Measurements from ENCODE around the gene RPA3. TPM values are rescaled to one million over a fixed set of nuclear protein-coding genes. Genes with fewer than 3 reads are reported as not detected.

The RPA3 gene
- total and polyA plus RNA-seq, 8 donors = 6.7 to 44.9 (median 28.7) TPM; not detected in 1

DNA sequence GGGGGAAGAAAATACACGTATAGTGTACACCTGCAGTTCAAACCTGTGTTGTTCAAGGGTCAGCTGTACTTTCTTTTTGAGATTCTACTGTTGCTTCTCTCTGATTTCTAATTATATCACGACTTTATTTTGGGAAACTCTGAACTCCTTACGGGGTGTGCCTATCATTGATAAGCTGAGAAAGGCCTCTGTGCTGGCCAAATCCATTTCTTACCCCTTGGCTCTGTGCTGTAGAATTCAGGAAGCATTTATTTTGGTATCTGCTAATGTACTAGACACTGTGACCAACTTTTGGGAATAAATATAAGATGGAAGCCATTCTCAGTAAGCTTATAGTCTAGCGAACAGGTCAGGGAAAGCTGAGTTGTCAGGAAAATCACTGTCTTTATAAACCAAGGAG lies 26.9 kb upstream of the RPA3 start:
- DNase-seq = no peak
- Histone ChIP-seq H3K36me3 (no peaks in the 10 kb centered on the region), H3K27me3 (no peaks in the 10 kb centered on the region), H3K4me1 (peaks cover 0 to 35% (median 15%) of the 10 kb centered on the region in 4 donors), H3K4me3 (no peak overlapping the region), H3K9me3 (no peaks in the 10 kb centered on the region), H3K27ac (no peak overlapping the region)
- WGBS, 5 donors = 62 to 70% (median 64%) methylated on average over 4 of the region's 4 CpGs
- TF ChIP-seq, protein P1, sequence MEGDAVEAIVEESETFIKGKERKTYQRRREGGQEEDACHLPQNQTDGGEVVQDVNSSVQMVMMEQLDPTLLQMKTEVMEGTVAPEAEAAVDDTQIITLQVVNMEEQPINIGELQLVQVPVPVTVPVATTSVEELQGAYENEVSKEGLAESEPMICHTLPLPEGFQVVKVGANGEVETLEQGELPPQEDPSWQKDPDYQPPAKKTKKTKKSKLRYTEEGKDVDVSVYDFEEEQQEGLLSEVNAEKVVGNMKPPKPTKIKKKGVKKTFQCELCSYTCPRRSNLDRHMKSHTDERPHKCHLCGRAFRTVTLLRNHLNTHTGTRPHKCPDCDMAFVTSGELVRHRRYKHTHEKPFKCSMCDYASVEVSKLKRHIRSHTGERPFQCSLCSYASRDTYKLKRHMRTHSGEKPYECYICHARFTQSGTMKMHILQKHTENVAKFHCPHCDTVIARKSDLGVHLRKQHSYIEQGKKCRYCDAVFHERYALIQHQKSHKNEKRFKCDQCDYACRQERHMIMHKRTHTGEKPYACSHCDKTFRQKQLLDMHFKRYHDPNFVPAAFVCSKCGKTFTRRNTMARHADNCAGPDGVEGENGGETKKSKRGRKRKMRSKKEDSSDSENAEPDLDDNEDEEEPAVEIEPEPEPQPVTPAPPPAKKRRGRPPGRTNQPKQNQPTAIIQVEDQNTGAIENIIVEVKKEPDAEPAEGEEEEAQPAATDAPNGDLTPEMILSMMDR (IDR thresholded peaks at IDR 0.05) = no peak
- TF ChIP-seq POLR2AphosphoS5 (IDR thresholded peaks at IDR 0.05) (no peak), POLR2A (IDR thresholded peaks at IDR 0.05) (no peak), EP300 (IDR thresholded peaks at IDR 0.05) (no peak)
- intact Hi-C loops (cut with DNase I; ENCODE audit: low total_unique reads) = no loop called here

DNA sequence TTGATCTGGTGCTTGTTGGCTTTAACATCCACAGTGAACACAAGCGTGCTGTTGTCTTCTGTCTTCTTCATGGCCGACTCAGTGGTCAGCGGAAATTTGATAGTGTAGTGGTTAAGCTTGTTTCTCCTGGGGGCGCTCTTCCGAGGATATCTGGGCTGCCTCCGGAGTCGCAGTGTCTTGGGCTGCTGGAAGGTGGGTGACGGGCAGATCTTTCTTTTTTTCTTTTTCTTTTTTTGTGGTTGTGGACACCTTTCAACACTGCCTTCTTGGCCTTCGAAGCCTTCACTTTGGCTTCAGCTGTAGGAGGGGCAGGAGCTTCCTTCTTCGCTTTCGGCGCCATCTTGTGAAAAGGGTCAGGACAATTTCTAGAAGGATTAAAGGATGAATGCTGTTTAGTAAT lies 23.8 kb upstream of the RPA3 start:
- H3K4me3 ChIP-seq = no peak overlapping the region
- DNase-seq = no peak
- H3K27me3 ChIP-seq = no peaks in the 10 kb centered on the region
- H3K9me3 ChIP-seq = no peaks in the 10 kb centered on the region
- H3K27ac ChIP-seq = no peak overlapping the region
- WGBS, 5 donors = 96 to 98% (median 98%) methylated on average over 12 of the region's 12 CpGs
- intact Hi-C loops (cut with DNase I; ENCODE audit: low total_unique reads) = no loop called here
- TF ChIP-seq EP300 (IDR thresholded peaks at IDR 0.05) (no peak), POLR2AphosphoS5 (IDR thresholded peaks at IDR 0.05) (no peak), POLR2A (IDR thresholded peaks at IDR 0.05) (no peak)
- TF ChIP-seq, protein P1 (IDR thresholded peaks at IDR 0.05) = no peak
- H3K36me3 ChIP-seq = no peaks in the 10 kb centered on the region
- peaks cover 0 to 52% (median 18%) of the 10 kb centered on the region in 4 donors for H3K4me1 ChIP-seq

DNA sequence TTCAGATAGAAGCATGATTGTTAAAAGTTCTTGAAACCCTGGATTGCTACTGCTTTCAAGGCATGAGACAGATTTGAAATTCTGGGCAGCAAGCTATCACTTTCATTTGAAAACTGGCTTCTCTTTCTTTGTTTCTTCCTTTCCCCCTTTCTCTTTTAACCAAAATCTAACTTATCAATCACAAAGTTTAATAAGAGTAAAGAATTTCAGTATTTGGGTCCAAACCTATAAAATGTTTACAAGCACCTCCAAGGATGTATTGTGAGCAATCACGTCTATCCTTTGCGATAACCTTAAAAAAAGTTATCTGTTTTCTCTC lies 21.6 kb upstream of the RPA3 start:
- no peak for TF ChIP-seq POLR2A (IDR thresholded peaks at IDR 0.05)
- TF ChIP-seq POLR2AphosphoS5 (IDR thresholded peaks at IDR 0.05) = no peak
- TF ChIP-seq EP300 (IDR thresholded peaks at IDR 0.05) = no peak
- Histone ChIP-seq H3K36me3 (no peaks in the 10 kb centered on the region), H3K4me1 (peaks cover 0 to 33% (median 10%) of the 10 kb centered on the region in 4 donors), H3K27me3 (no peaks in the 10 kb centered on the region), H3K4me3 (no peak overlapping the region), H3K27ac (no peak overlapping the region), H3K9me3 (no peaks in the 10 kb centered on the region)
- DNase-seq = no peak
- intact Hi-C loops (cut with DNase I; ENCODE audit: low total_unique reads) = no loop called here
- 79 to 91% (median 88%) methylated on average over 2 of the region's 2 CpGs for WGBS, 5 donors

DNA sequence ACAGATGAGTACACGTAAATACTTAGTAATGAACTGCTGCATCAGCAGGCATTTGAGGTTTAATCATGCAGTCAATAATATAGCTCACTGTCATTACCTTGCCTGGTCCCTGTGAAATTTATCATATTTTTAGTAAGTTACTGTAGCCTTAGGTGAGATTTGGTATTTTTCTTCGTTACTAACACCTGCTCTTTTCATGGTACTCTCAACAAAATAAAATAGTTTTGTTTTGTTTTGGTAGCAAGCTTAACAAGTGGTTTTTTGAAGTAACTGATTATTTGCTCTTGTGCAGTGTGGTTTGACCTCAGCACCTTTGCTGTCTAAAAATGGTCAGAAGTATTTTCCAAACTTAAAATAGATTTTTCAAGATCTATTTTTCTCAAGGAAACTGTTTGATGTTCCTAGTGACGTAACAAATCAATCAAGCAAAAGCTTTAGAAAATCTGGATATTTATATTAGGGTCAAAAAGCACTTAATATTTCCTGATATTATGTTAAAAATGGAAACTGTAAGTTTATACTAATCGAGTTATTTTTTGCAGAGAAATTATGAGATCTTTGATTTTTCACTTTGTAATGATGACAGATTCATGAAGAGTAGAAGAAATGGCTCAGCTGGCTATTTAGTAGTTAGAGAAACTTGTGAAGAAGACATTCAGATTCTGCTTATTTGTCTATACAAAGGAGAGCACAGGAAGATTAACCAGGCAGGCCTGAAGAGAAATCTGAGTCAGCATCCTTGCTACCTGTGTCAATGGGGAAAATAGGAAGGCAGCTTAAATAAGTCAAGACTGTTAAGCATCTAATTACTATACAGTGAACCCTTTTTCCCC lies 21.0 kb upstream of the RPA3 start:
- H3K36me3 ChIP-seq = no peaks in the 10 kb centered on the region
- H3K9me3 ChIP-seq = no peaks in the 10 kb centered on the region
- TF ChIP-seq POLR2A (IDR thresholded peaks at IDR 0.05) (no peak), POLR2AphosphoS5 (IDR thresholded peaks at IDR 0.05) (no peak)
- no peak overlapping the region for H3K27ac ChIP-seq
- intact Hi-C loops (cut with DNase I; ENCODE audit: low total_unique reads) = no loop called here
- DNase-seq = no peak
- H3K4me1 ChIP-seq = peaks cover 0 to 33% (median 9%) of the 10 kb centered on the region in 4 donors
- no peaks in the 10 kb centered on the region for H3K27me3 ChIP-seq
- 65 to 78% (median 72%) methylated on average over 4 of the region's 4 CpGs for WGBS, 5 donors
- no peak overlapping the region for H3K4me3 ChIP-seq

DNA sequence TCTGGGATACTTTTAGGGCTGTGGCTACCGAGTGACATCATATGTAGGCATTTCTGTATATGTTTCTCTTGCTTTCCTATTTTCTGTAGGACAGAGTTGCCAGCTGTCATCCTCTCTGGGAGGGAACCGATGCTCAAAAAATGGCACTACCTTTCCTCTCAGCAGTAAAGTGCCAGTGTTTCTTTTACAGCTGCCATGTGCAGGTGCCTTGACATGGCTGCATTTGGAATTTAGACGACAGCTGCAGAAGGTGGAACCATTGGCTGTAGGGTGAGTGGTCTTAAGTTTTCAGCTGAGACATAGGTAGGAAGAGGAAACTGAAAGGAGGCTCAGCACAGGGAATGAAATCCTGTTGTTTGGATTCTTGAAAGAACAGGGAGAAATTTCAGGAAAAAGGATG lies 20.2 kb upstream of the RPA3 start:
- Histone ChIP-seq H3K27ac (no peak overlapping the region), H3K4me3 (no peak overlapping the region), H3K36me3 (no peaks in the 10 kb centered on the region), H3K27me3 (no peaks in the 10 kb centered on the region), H3K9me3 (no peaks in the 10 kb centered on the region), H3K4me1 (peaks cover 0 to 36% (median 9%) of the 10 kb centered on the region in 4 donors)
- TF ChIP-seq EP300 (IDR thresholded peaks at IDR 0.05) = no peak
- no peak for TF ChIP-seq POLR2A (IDR thresholded peaks at IDR 0.05)
- DNase-seq = no peak
- 83 to 97% (median 93%) methylated on average over 3 of the region's 3 CpGs for WGBS, 5 donors
- intact Hi-C loops (cut with DNase I; ENCODE audit: low total_unique reads) = no loop called here

DNA sequence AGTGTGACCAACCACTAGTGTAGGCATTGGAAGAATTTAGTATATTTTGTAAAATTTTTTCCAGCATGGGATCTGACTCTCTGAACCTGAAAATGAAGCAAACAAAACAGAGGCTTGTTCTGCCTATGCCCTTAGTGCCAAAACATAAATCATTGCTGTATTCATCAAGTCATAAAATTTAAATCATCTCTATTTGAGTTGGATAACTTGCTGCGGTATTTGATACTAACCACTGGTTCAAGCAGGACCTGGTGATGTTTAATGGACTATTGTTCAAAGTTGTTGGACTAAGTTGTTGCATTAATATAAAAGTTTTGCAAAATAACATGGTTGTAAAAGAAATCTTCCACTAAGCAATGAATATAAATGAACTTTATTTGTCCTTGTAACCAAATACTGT lies 19.8 kb upstream of the RPA3 start:
- 74 to 95% (median 87%) methylated on average over 1 of the region's 1 CpG for WGBS, 5 donors

More for the DNA sequence above, 19.8 kb upstream of the RPA3 start:
- no peaks in the 10 kb centered on the region for H3K27me3 ChIP-seq
- no peak overlapping the region for H3K27ac ChIP-seq
- TF ChIP-seq, protein P1 (IDR thresholded peaks at IDR 0.05) = no peak
- TF ChIP-seq EP300 (IDR thresholded peaks at IDR 0.05) (no peak), POLR2AphosphoS5 (IDR thresholded peaks at IDR 0.05) (no peak), POLR2A (IDR thresholded peaks at IDR 0.05) (no peak)
- H3K4me1 ChIP-seq = peaks cover 0 to 40% (median 9%) of the 10 kb centered on the region in 4 donors
- no peak overlapping the region for H3K4me3 ChIP-seq
- no peaks in the 10 kb centered on the region for H3K9me3 ChIP-seq
- intact Hi-C loops (cut with DNase I; ENCODE audit: low total_unique reads) = no loop called here
- no peaks in the 10 kb centered on the region for H3K36me3 ChIP-seq
- DNase-seq = no peak

All from stomach (tissue), 9 donors.